NCI-H2171 treated with DMSO at 0.1 percent for 48 hours (cell line): ENCODE results near the gene ARAF.
"Not testable (repeated sequence)": the region's sequence is repeated elsewhere in the genome, so short reads cannot be mapped to it uniquely, and the experiment has no call there.

Source experiments
- DNase-seq: peaks from one replicate; lab custom pipeline; 2025; lab: John Stamatoyannopoulos, UW

Gene ARAF

GRCh38 chrX:47586043-47586787, 25.2 kb downstream of the ARAF start:
- DNase-seq, result no peak

- DNase-seq, result no peak
Measured at GRCh38 chrX:47587091-47587891, 26.3 kb downstream of the ARAF start.

GRCh38 chrX:47587906-47588735, 27.1 kb downstream of the ARAF start:
- no peak for DNase-seq

- DNase-seq, result no peak
Measured at GRCh38 chrX:47590984-47591383, 30.0 kb downstream of the ARAF start.

GRCh38 chrX:47593522-47593921, 32.5 kb downstream of the ARAF start:
- no peak for DNase-seq

GRCh38 chrX:47595716-47596251, 34.8 kb downstream of the ARAF start:
- DNase-seq, result no peak

GRCh38 chrX:47596256-47596655, 35.3 kb downstream of the ARAF start:
- no peak for DNase-seq

GRCh38 chrX:47597222-47597621, 36.2 kb downstream of the ARAF start:
- no peak for DNase-seq

- not testable (repeated sequence) for DNase-seq
Measured at GRCh38 chrX:47603125-47603524, 42.1 kb downstream of the ARAF start.

- no peak for DNase-seq
Measured at GRCh38 chrX:47605024-47605423, 44.0 kb downstream of the ARAF start.

- no peak for DNase-seq
Measured at GRCh38 chrX:47607091-47607490, 46.1 kb downstream of the ARAF start.

- DNase-seq, result no peak
Measured at GRCh38 chrX:47608130-47608810, 47.3 kb downstream of the ARAF start.

GRCh38 chrX:47610511-47610910, 49.5 kb downstream of the ARAF start:
- DNase-seq, result no peak

GRCh38 chrX:47611489-47611888, 50.5 kb downstream of the ARAF start:
- no peak for DNase-seq

- DNase-seq, result no peak
Measured at GRCh38 chrX:47611926-47612325, 50.9 kb downstream of the ARAF start.

GRCh38 chrX:47612418-47612817, 51.4 kb downstream of the ARAF start:
- DNase-seq, result no peak

GRCh38 chrX:47613082-47613481, 52.1 kb downstream of the ARAF start:
- DNase-seq, result peak; percentile 66

GRCh38 chrX:47614618-47615017, 53.6 kb downstream of the ARAF start:
- DNase-seq, result no peak

GRCh38 chrX:47618923-47619485, 58.0 kb downstream of the ARAF start:
- no peak for DNase-seq

- peak; percentile 69 for DNase-seq
Measured at GRCh38 chrX:47619486-47620302, 58.7 kb downstream of the ARAF start, which contains the start of gene SYN1. Gene SYN1, minus strand, starts transcription at chrX:47619857. Its CDS starts 129 bp downstream, at chrX:47619728.
